GM12872 (cell line): ENCODE results near the gene ARL6IP5.

Experiments used
- CTCF ChIP-seq: IDR thresholded peaks from 3 replicates; pipeline ENCODE4 v1.5.1; 2011; ENCODE audit warnings: low read depth, mild to moderate bottlenecking, low read length, moderate library complexity; ENCODE audit not compliant: insufficient read depth

ARL6IP5 gene

GRCh38 chr3:69058947-69059224, 25.9 kb upstream of the ARL6IP5 start:
- no peak for TF ChIP-seq CTCF

- TF ChIP-seq CTCF = no peak
These were observed 25.0 kb upstream of the ARL6IP5 start for GRCh38 chr3:69059688-69060087.

- no peak for TF ChIP-seq CTCF
These were observed 21.1 kb upstream of the ARL6IP5 start for GRCh38 chr3:69063636-69064035.

- no peak for TF ChIP-seq CTCF
These were observed 19.3 kb upstream of the ARL6IP5 start for GRCh38 chr3:69065318-69065964.

- TF ChIP-seq CTCF = no peak
These were observed 18.6 kb upstream of the ARL6IP5 start for GRCh38 chr3:69066121-69066520.

- no peak for TF ChIP-seq CTCF
These were observed 11.8 kb upstream of the ARL6IP5 start for GRCh38 chr3:69072928-69073327.

- no peak for TF ChIP-seq CTCF
These were observed 5.2 kb upstream of the ARL6IP5 start for GRCh38 chr3:69079269-69080159.
